Heart right ventricle (tissue), 16 donors: ENCODE measurements around the gene SPDYE4. TPM values are rescaled to one million over a fixed set of nuclear protein-coding genes. Genes with fewer than 3 reads are reported as not detected.

Experiments
- ATAC-seq, 8 donors: fragments of 200-7000 bp; cut with Tn5 transposase; one replicate each; pipeline ENCODE4 v1.9.1; 2020; ENCODE audit warnings: mild to moderate bottlenecking in 8 of 8, moderate library complexity in 8 of 8, moderate number of reproducible peaks in 1 of 8
- DNase-seq, 2 donors: peaks; one replicate each; pipeline ENCODE4 v3.0.0-alpha.2; 2020
- H3K27ac ChIP-seq, 10 donors: fragments of 200-600 bp; sonication (generic) in 2 of 10; one replicate each; pipeline versions ENCODE4 v1.5.0 to v1.8.0; 2020 to 2022; ENCODE audit warnings: mild to moderate bottlenecking in 3 of 10
- H3K27me3 ChIP-seq, 7 donors: fragments of 200-600 bp; one replicate each; pipeline ENCODE4 v1.8.0; 2021 to 2022; ENCODE audit warnings: mild to moderate bottlenecking in 2 of 7
- H3K36me3 ChIP-seq, 9 donors: fragments of 200-600 bp; sonication (generic) in 1 of 9; one replicate each; pipeline versions ENCODE4 v1.5.0 to v1.8.0; 2020 to 2022; ENCODE audit warnings: mild to moderate bottlenecking in 2 of 9
- H3K4me1 ChIP-seq, 9 donors: fragments of 200-600 bp; sonication (generic) in 1 of 9; one replicate each; pipeline versions ENCODE4 v1.5.0 to v1.8.0; 2020 to 2022; ENCODE audit warnings: mild to moderate bottlenecking in 4 of 9
- H3K4me3 ChIP-seq, 10 donors: fragments of 200-600 bp; sonication (generic) in 2 of 10; one replicate each; pipeline versions ENCODE4 v1.5.0 to v1.8.0; 2020 to 2022; ENCODE audit warnings: mild to moderate bottlenecking in 7 of 10, moderate library complexity in 2 of 10
- H3K9me3 ChIP-seq, 11 donors: fragments of 200-600 bp in 10 of 11; sonication (generic) in 2 of 11; one replicate each; pipeline versions ENCODE4 v1.5.0 to v1.8.0; 2013 to 2022; ENCODE audit warnings: mild to moderate bottlenecking in 2 of 11, control low read depth in 1 of 11, moderate library complexity in 1 of 11
- WGBS, 2 donors: extraction: QIAGEN DNeasy Blood & Tissue Kit; methylation state at CpG; one replicate each; pipeline ENCODE4 v1.1.7; 2013; ENCODE audit warnings: inconsistent platforms in 1 of 2; 5-methylcytosine and 5-hydroxymethylcytosine counted together
- intact Hi-C, 10 donors: fragments of 100-400 bp; cut with DNase I; formaldehyde crosslinking; loops; one replicate each; pipeline versions ENCODE4 v1.11.1 to v1.14.2; 2022
- polyA plus RNA-seq, 2 donors: library from polyadenylated mRNA; stranded (reverse); fragments of 200-250 nt; gene quantifications; one replicate each; pipeline ENCODE4 v1.2.3, GENCODE V29; 2013
- total RNA-seq, 10 donors: library from RNA; stranded (reverse); fragmentation: NEBNext Ultra II Directional in 3 of 10; extraction: Animal tissue kit (Norgen Biotek cat#: 25700) in 3 of 10; gene quantifications; one replicate each; pipeline versions ENCODE4 v1.2.1 to v1.2.4, GENCODE V29; 2021 to 2023
- TF ChIP-seq, protein P1 (sequence below), 9 donors: fragments of 200-600 bp; sonication (generic) in 2 of 9; IDR thresholded peaks; one replicate each; pipeline versions ENCODE4 v1.5.0 to v1.8.0; 2021 to 2022; ENCODE audit warnings: antibody characterized with exemption in 9 of 9, mild to moderate bottlenecking in 5 of 9, moderate library complexity in 1 of 9
- donor health status: Arrhythmogenic right ventricular cardiomyopathy.
- donor health status: ischemic (EF 13 %, LVEDD 7.1; RV severe dilation, severe dysfunction).
- donor health status: healthy with polysubstance abuse.
- donor health status: DM: no; HTN: yes; CAD: no.
- donor health status: DM: no; HTN: no; CAD: no.
- donor health status: ischemic (EF 25% LVEDD 6.9; RV normal size, moderate dysfunction).
- donor health status: ischemic (EF 25% LVEDD 5.7; RV mildly dilated, moderate dysfunction).
- donor health status: healthy.
- donor health status: DM: yes; HTN: yes; CAD: no.
- donor health status: Ischemic cardiomyopathy.
- donor health status: ischemic (EF 35%, LVEDD 5.7; RV mildly dilated, moderate dysfunction).
- donor health status: nonischemic (EF 11% LVEDD 7.7; RV severe dilation, severe dysfunction).
- donor health status: DM: yes; HTN: yes; CAD: no.
- donor health status: PGD.
- donor health status: ischemic (EF 29% LVEDD 5.4; RV normal size, mild dysfunction).
- donor health status: nonischemic (EF 23%, LVEDD 6.1; RV moderate dilation, normal function).

The SPDYE4 gene
- total and polyA plus RNA-seq, 12 donors, result not detected

DNA sequence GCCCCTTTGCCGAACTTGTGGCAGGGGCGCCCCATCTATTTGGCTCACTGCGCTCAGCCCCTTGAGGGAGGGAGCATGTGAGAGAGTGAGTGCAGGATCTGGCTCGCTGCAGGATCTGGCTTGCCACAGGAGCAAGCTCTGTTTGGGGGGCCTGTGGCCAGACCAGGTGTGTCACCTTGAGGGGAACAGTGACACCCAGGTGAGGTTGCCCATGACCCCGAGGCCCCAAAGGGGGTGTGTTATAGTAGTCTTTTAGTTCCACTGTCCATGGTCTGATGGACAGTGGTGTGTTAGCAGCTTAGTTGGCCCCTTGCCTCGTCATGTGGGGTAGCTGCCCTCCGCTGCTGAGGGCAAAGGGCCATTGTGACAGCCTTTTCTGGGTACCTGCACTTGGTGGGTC is 55.3 kb downstream of the SPDYE4 start:
- H3K4me1 ChIP-seq, result peaks cover 7 to 30% (median 15%) of the 10 kb centered on the region in 9 donors
- DNase-seq (no peak), ATAC-seq (no peak)
- TF ChIP-seq, protein P1, sequence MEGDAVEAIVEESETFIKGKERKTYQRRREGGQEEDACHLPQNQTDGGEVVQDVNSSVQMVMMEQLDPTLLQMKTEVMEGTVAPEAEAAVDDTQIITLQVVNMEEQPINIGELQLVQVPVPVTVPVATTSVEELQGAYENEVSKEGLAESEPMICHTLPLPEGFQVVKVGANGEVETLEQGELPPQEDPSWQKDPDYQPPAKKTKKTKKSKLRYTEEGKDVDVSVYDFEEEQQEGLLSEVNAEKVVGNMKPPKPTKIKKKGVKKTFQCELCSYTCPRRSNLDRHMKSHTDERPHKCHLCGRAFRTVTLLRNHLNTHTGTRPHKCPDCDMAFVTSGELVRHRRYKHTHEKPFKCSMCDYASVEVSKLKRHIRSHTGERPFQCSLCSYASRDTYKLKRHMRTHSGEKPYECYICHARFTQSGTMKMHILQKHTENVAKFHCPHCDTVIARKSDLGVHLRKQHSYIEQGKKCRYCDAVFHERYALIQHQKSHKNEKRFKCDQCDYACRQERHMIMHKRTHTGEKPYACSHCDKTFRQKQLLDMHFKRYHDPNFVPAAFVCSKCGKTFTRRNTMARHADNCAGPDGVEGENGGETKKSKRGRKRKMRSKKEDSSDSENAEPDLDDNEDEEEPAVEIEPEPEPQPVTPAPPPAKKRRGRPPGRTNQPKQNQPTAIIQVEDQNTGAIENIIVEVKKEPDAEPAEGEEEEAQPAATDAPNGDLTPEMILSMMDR (IDR thresholded peaks at IDR 0.05), result no peak
- no peak overlapping the region for H3K27ac ChIP-seq
- H3K9me3 ChIP-seq, result peaks cover 0 to 11% (median 0%) of the 10 kb centered on the region in 11 donors
- no peak overlapping the region for H3K4me3 ChIP-seq
- intact Hi-C loops, result no loop called here
- H3K27me3 ChIP-seq, result no peaks in the 10 kb centered on the region
- H3K36me3 ChIP-seq, result no peaks in the 10 kb centered on the region
- 89 to 91% methylated on average over 7 of the region's 7 CpGs for WGBS, 2 donors

DNA sequence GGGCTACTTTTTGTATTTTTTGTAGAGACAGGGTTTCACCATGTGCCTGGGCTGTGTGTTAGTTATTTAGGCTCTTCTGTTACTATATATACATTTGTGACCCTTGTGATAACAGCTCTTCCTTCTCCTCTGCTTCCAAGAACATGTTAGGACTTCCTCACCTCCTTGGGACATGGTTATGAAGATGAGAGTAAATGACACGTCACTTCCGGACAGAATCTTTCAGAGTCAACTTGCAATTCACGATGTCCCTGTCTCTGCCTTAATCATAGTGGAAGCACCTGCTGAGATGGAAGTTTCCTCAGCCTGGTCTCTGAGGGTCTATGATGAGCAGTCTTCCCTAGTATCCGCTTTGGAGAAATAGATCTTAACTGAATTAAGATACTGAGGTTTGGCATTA is 56.6 kb downstream of the SPDYE4 start:
- H3K4me1 ChIP-seq, result peaks cover 5 to 30% (median 15%) of the 10 kb centered on the region in 9 donors
- DNase-seq (no peak), ATAC-seq (no peak)
- intact Hi-C loops, result no loop called here
- 63 to 71% methylated on average over 4 of the region's 4 CpGs for WGBS, 2 donors
- no peaks in the 10 kb centered on the region for H3K27me3 ChIP-seq
- H3K9me3 ChIP-seq, result peaks cover 0 to 11% (median 0%) of the 10 kb centered on the region in 11 donors
- H3K4me3 ChIP-seq, result no peak overlapping the region
- TF ChIP-seq, protein P1 (IDR thresholded peaks at IDR 0.05), result no peak
- no peak overlapping the region for H3K27ac ChIP-seq
- H3K36me3 ChIP-seq, result no peaks in the 10 kb centered on the region

DNA sequence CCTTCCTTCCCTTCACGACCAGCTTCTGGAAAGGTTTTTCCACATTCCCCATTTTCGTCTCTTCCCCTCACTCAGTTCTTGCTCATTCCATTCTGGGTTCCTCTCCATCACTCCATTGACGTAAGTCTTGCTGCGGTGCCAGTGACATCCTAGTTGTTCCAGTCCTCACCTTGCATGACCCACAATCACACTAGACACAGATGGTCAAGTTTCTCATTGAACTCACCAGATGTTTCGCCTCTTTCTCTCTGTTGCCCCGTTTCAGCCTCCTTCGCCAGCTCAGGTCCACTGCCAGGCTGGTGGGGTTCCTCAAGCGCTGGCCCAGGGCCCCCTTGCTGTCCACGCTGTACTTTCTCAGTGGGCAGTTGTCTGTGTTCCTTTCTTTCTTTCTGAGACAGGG is 57.1 kb downstream of the SPDYE4 start:
- 85 to 95% methylated on average over 9 of the region's 9 CpGs for WGBS, 2 donors
- ATAC-seq, result no peak
- intact Hi-C loops, result no loop called here

More for the DNA sequence above, 57.1 kb downstream of the SPDYE4 start:
- Histone ChIP-seq H3K4me3 (no peak overlapping the region), H3K36me3 (no peaks in the 10 kb centered on the region), H3K9me3 (peaks cover 0 to 11% (median 0%) of the 10 kb centered on the region in 11 donors), H3K27me3 (peaks cover 0 to 2% (median 0%) of the 10 kb centered on the region in 7 donors), H3K4me1 (peaks cover 5 to 27% (median 15%) of the 10 kb centered on the region in 9 donors), H3K27ac (no peak overlapping the region)
- DNase-seq, result no peak
- TF ChIP-seq, protein P1 (IDR thresholded peaks at IDR 0.05), result no peak

Other genes starting within 250 kb of the SPDYE4 start
- 10 to 100 TPM; 16.1 to 61.0 (median 39.9) TPM for gene MYH10, start 127.8 kb downstream of the SPDYE4 start, total RNA-seq
- 10 to 100 TPM; 10.3 to 14.3 TPM for gene MYH10, start 127.8 kb downstream of the SPDYE4 start, polyA plus RNA-seq
- gene CCDC42, start 13.7 kb downstream of the SPDYE4 start, total RNA-seq, result under 1 TPM in 1 of 10 donors, not detected in 9; 0.30 TPM
- not detected for gene CCDC42, start 13.7 kb downstream of the SPDYE4 start, polyA plus RNA-seq
- under 1 TPM in 3 of 10 donors, not detected in 7; 0.14 to 0.28 (median 0.19) TPM for gene MFSD6L, start 40.8 kb upstream of the SPDYE4 start, total RNA-seq
- under 1 TPM; 0.03 to 0.15 TPM for gene MFSD6L, start 40.8 kb upstream of the SPDYE4 start, polyA plus RNA-seq
- 1 to 10 TPM in 5 of 10 donors, under 1 TPM in 5; 0.32 to 3.4 (median 1.0) TPM for gene PIK3R6, start 109.1 kb upstream of the SPDYE4 start, total RNA-seq
- gene PIK3R6, start 109.1 kb upstream of the SPDYE4 start, polyA plus RNA-seq, result 1 to 10 TPM in 1 of 2 donors, under 1 TPM in 1; 0.58 to 1.5 TPM
- 10 to 100 TPM in 1 of 10 donors, 1 to 10 TPM in 7, under 1 TPM in 2; 0.66 to 10.1 (median 2.4) TPM for gene PIK3R5, start 207.2 kb upstream of the SPDYE4 start, total RNA-seq
- 1 to 10 TPM; 1.4 to 2.0 TPM for gene PIK3R5, start 207.2 kb upstream of the SPDYE4 start, polyA plus RNA-seq